ENCODE measurements around the gene ACOX3. TPM values are rescaled to one million over a fixed set of nuclear protein-coding genes. Genes with fewer than 3 reads are reported as not detected.

Gene ACOX3
- total and polyA plus RNA-seq, 10 of the 15 experiments (the other 5 are each of a cell fraction or from before 2014, with no cell fraction given) = 2.0 to 24.5 (median 14.0) TPM

DNA sequence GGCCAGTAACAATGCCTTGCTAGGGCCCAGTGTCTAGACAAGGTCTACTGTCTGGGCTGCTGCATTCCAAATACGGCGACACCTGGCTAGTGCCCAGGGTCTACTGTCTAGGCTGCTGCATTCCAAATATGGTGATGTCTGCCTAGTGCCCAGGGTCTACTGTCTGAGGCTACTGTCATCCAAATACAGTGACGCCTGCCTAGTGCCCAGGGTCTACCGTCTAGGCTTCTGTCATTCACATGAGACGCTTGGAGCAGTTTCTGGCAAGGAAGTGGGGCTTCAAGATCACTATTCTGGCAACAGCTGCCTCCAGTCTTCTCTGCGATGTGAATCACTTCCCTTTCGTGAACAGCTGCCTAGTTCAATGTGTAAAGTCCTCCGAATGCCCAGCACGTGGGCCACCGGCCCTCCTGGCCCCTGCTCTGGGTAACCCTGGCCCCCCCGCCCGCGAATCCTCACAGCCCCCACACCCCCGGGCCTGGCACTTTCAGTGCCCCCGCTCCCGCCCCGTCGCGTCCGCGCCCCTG lies 12.7 kb downstream of the ACOX3 start (continued):
- TF ChIP-seq BHLHE40 (IDR thresholded peaks at IDR 0.05; ENCODE audit: borderline replicate concordance in 1 of 2, low read depth in 2 of 2, low read length in 1 of 2) (no peak), GATAD2B (conservative IDR thresholded peaks at IDR 0.05; ENCODE audit: low read depth) (no peak), EP300 (IDR thresholded peaks at IDR 0.05; ENCODE audit: borderline replicate concordance in 1 of 2, control insufficient read depth in 1 of 2, low read depth in 2 of 2, low read length in 2 of 2) (0 out of 4 replicates have a peak, but pooled peaks of 1 of the 2 experiments have one; percentile 1), NFIC (IDR thresholded peaks at IDR 0.05; ENCODE audit: low read depth, low read length) (no peak), CBX3 (IDR thresholded peaks at IDR 0.05; ENCODE audit: borderline replicate concordance, low read depth) (no peak), ZNF384 (IDR thresholded peaks at IDR 0.05; ENCODE audit: borderline replicate concordance, low read depth, low read length) (no peak), CREM (IDR thresholded peaks at IDR 0.05; ENCODE audit: low read depth) (no peak), YY1 (IDR thresholded peaks at IDR 0.05; ENCODE audit: low read depth, low read length) (no peak)
- TF ChIP-seq, protein P1, sequence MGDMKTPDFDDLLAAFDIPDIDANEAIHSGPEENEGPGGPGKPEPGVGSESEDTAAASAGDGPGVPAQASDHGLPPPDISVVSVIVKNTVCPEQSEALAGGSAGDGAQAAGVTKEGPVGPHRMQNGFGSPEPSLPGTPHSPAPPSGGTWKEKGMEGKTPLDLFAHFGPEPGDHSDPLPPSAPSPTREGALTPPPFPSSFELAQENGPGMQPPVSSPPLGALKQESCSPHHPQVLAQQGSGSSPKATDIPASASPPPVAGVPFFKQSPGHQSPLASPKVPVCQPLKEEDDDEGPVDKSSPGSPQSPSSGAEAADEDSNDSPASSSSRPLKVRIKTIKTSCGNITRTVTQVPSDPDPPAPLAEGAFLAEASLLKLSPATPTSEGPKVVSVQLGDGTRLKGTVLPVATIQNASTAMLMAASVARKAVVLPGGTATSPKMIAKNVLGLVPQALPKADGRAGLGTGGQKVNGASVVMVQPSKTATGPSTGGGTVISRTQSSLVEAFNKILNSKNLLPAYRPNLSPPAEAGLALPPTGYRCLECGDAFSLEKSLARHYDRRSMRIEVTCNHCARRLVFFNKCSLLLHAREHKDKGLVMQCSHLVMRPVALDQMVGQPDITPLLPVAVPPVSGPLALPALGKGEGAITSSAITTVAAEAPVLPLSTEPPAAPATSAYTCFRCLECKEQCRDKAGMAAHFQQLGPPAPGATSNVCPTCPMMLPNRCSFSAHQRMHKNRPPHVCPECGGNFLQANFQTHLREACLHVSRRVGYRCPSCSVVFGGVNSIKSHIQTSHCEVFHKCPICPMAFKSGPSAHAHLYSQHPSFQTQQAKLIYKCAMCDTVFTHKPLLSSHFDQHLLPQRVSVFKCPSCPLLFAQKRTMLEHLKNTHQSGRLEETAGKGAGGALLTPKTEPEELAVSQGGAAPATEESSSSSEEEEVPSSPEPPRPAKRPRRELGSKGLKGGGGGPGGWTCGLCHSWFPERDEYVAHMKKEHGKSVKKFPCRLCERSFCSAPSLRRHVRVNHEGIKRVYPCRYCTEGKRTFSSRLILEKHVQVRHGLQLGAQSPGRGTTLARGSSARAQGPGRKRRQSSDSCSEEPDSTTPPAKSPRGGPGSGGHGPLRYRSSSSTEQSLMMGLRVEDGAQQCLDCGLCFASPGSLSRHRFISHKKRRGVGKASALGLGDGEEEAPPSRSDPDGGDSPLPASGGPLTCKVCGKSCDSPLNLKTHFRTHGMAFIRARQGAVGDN (IDR thresholded peaks at IDR 0.05) = no peak
- TF ChIP-seq, protein P2, sequence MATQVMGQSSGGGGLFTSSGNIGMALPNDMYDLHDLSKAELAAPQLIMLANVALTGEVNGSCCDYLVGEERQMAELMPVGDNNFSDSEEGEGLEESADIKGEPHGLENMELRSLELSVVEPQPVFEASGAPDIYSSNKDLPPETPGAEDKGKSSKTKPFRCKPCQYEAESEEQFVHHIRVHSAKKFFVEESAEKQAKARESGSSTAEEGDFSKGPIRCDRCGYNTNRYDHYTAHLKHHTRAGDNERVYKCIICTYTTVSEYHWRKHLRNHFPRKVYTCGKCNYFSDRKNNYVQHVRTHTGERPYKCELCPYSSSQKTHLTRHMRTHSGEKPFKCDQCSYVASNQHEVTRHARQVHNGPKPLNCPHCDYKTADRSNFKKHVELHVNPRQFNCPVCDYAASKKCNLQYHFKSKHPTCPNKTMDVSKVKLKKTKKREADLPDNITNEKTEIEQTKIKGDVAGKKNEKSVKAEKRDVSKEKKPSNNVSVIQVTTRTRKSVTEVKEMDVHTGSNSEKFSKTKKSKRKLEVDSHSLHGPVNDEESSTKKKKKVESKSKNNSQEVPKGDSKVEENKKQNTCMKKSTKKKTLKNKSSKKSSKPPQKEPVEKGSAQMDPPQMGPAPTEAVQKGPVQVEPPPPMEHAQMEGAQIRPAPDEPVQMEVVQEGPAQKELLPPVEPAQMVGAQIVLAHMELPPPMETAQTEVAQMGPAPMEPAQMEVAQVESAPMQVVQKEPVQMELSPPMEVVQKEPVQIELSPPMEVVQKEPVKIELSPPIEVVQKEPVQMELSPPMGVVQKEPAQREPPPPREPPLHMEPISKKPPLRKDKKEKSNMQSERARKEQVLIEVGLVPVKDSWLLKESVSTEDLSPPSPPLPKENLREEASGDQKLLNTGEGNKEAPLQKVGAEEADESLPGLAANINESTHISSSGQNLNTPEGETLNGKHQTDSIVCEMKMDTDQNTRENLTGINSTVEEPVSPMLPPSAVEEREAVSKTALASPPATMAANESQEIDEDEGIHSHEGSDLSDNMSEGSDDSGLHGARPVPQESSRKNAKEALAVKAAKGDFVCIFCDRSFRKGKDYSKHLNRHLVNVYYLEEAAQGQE (IDR thresholded peaks at IDR 0.05; ENCODE audit: low read depth, low read length) = no peak
- TF ChIP-seq, protein P3, sequence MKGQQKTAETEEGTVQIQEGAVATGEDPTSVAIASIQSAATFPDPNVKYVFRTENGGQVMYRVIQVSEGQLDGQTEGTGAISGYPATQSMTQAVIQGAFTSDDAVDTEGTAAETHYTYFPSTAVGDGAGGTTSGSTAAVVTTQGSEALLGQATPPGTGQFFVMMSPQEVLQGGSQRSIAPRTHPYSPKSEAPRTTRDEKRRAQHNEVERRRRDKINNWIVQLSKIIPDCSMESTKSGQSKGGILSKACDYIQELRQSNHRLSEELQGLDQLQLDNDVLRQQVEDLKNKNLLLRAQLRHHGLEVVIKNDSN (IDR thresholded peaks at IDR 0.05; ENCODE audit: borderline replicate concordance, extremely low read length, insufficient read depth, low read depth, low read length) = no peak
- TF ChIP-seq, protein P4, sequence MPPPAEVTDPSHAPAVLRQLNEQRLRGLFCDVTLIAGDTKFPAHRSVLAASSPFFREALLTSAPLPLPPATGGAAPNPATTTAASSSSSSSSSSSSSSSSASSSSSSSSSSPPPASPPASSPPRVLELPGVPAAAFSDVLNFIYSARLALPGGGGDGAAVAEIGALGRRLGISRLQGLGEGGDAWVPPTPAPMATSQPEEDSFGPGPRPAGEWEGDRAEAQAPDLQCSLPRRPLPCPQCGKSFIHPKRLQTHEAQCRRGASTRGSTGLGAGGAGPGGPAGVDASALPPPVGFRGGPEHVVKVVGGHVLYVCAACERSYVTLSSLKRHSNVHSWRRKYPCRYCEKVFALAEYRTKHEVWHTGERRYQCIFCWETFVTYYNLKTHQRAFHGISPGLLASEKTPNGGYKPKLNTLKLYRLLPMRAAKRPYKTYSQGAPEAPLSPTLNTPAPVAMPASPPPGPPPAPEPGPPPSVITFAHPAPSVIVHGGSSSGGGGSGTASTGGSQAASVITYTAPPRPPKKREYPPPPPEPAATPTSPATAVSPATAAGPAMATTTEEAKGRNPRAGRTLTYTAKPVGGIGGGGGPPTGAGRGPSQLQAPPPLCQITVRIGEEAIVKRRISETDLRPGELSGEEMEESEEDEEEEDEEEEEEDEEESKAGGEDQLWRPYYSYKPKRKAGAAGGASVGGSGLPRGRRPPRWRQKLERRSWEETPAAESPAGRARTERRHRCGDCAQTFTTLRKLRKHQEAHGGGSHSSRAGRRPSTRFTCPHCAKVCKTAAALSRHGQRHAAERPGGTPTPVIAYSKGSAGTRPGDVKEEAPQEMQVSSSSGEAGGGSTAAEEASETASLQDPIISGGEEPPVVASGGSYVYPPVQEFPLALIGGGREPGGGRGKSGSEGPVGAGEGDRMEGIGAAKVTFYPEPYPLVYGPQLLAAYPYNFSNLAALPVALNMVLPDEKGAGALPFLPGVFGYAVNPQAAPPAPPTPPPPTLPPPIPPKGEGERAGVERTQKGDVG (CRISPR knock-in tag; IDR thresholded peaks at IDR 0.05) = no peak
- TF ChIP-seq, protein P5, sequence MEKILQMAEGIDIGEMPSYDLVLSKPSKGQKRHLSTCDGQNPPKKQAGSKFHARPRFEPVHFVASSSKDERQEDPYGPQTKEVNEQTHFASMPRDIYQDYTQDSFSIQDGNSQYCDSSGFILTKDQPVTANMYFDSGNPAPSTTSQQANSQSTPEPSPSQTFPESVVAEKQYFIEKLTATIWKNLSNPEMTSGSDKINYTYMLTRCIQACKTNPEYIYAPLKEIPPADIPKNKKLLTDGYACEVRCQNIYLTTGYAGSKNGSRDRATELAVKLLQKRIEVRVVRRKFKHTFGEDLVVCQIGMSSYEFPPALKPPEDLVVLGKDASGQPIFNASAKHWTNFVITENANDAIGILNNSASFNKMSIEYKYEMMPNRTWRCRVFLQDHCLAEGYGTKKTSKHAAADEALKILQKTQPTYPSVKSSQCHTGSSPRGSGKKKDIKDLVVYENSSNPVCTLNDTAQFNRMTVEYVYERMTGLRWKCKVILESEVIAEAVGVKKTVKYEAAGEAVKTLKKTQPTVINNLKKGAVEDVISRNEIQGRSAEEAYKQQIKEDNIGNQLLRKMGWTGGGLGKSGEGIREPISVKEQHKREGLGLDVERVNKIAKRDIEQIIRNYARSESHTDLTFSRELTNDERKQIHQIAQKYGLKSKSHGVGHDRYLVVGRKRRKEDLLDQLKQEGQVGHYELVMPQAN (conservative IDR thresholded peaks at IDR 0.05) = no peak
